ENCODE data around the gene MPPED2.

The MPPED2 gene

GRCh38 chr11:30364139-30364836 lies 221.9 kb downstream of the MPPED2 start:
- H3K9me3 Mint-ChIP-seq = peaks cover 2% of the 10 kb centered on the region
- peaks cover 21% of the 10 kb centered on the region for H3K27me3 Mint-ChIP-seq (ENCODE audit: low read depth)
- no peak overlapping the region for H3K4me3 Mint-ChIP-seq
- H3K27ac Mint-ChIP-seq = peak overlapping the region in 2 of 3 experiments; percentile 2 to 24
- no peak for TF ChIP-seq CTCF (IDR thresholded peaks at IDR 0.05; ENCODE audit: unreplicated experiment in 3 of 3)
- H3K36me3 Mint-ChIP-seq (ENCODE audit: low read depth) = no peaks in the 10 kb centered on the region
- peaks cover 17% of the 10 kb centered on the region for H3K4me1 Mint-ChIP-seq

GRCh38 chr11:30360741-30361140 lies 225.4 kb downstream of the MPPED2 start:
- no peak for TF ChIP-seq CTCF (IDR thresholded peaks at IDR 0.05; ENCODE audit: unreplicated experiment in 3 of 3)
- H3K4me3 Mint-ChIP-seq = no peak overlapping the region
- H3K27me3 Mint-ChIP-seq (ENCODE audit: low read depth) = peaks cover 21% of the 10 kb centered on the region
- no peak overlapping the region for H3K27ac Mint-ChIP-seq
- peaks cover 36% of the 10 kb centered on the region for H3K4me1 Mint-ChIP-seq
- H3K36me3 Mint-ChIP-seq (ENCODE audit: low read depth) = peaks cover 2% of the 10 kb centered on the region
- H3K9me3 Mint-ChIP-seq = no peaks in the 10 kb centered on the region

All from nephron (organoid).